Tibial artery (tissue), 4 donors: ENCODE data around the gene AKAP12.

Source experiments
- DNase-seq, 2 donors: peaks; one replicate each; pipeline ENCODE4 v3.0.0-alpha.2; 2019
- H3K27ac ChIP-seq, 2 donors: fragments of 200-600 bp; sonication (generic) in 1 of 2; 1 replicate in 1 of 2; 2 replicates in 1 of 2; pipeline ENCODE4 v1.5.1; 2018 to 2019; ENCODE audit warnings: mild to moderate bottlenecking in 1 of 2
- H3K27me3 ChIP-seq, 2 donors: fragments of 200-600 bp; sonication (generic) in 1 of 2; one replicate each; pipeline versions ENCODE4 v1.5.1 to v1.6.0; 2016 to 2019
- H3K36me3 ChIP-seq, 3 donors: fragments of 200-600 bp; sonication (generic) in 2 of 3; one replicate each; pipeline ENCODE4 v1.5.1; 2016 to 2019; ENCODE audit warnings: mild to moderate bottlenecking in 2 of 3
- H3K4me1 ChIP-seq, 4 donors: fragments of 200-600 bp; sonication (generic) in 2 of 4; 1 replicate in 3 of 4; 2 replicates in 1 of 4; pipeline ENCODE4 v1.5.1; 2016 to 2019
- H3K4me3 ChIP-seq, 2 donors: fragments of 200-600 bp; sonication (generic) in 1 of 2; 1 replicate in 1 of 2; 2 replicates in 1 of 2; pipeline ENCODE4 v1.5.1; 2018 to 2019; ENCODE audit warnings: mild to moderate bottlenecking in 2 of 2
- H3K9me3 ChIP-seq, 3 donors: fragments of 200-600 bp; sonication (generic) in 1 of 3; one replicate each; pipeline ENCODE4 v1.5.1; 2016 to 2019
- CTCF ChIP-seq, 2 experiments: fragments of 200-600 bp in 1 of 2; fragments of 450-650 bp in 1 of 2; IDR thresholded peaks; one replicate each; pipeline ENCODE4 v1.5.1; 2017 to 2019; ENCODE audit warnings: antibody characterized with exemption in 2 of 2, mild to moderate bottlenecking in 1 of 2, moderate library complexity in 1 of 2
- intact Hi-C: fragments of 100-400 bp; cut with DNase I; formaldehyde crosslinking; loops from one replicate; pipeline ENCODE4 v1.15.0; 2023; ENCODE audit warnings: low total_unique reads

The AKAP12 gene

GRCh38 chr6:151325075-151326050 is 85.6 kb downstream of the AKAP12 start:
- H3K27me3 ChIP-seq, result no peaks in the 10 kb centered on the region
- intact Hi-C loops, result loop anchor here (2.0 to 10.0 kb wide), 2 partner anchors 81 to 311 kb away; no protein-coding TSS in a partner anchor
- peak overlapping the region; percentile 63 to 70 for H3K27ac ChIP-seq
- peak overlapping the region; percentile 60 to 61 for H3K4me3 ChIP-seq
- H3K9me3 ChIP-seq, result no peaks in the 10 kb centered on the region
- DNase-seq, result peak; percentile 76 to 89
- H3K4me1 ChIP-seq, result peaks cover 5 to 24% (median 16%) of the 10 kb centered on the region in 4 donors
- H3K36me3 ChIP-seq, result no peaks in the 10 kb centered on the region
- TF ChIP-seq CTCF (IDR thresholded peaks at IDR 0.05), result peak in 1 of 2 experiments; percentile 5

GRCh38 chr6:151326116-151326825 is 86.5 kb downstream of the AKAP12 start:
- no peak for TF ChIP-seq CTCF (IDR thresholded peaks at IDR 0.05)
- Histone ChIP-seq H3K27ac (peak overlapping the region; percentile 63 to 70), H3K4me3 (peak overlapping the region; percentile 60 to 61), H3K27me3 (no peaks in the 10 kb centered on the region), H3K36me3 (no peaks in the 10 kb centered on the region), H3K4me1 (peaks cover 5 to 24% (median 16%) of the 10 kb centered on the region in 4 donors), H3K9me3 (no peaks in the 10 kb centered on the region)
- DNase-seq, result no peak
- intact Hi-C loops, result loop anchor here (10.0 kb wide), 1 partner anchor 81 kb away; no protein-coding TSS in a partner anchor

GRCh38 chr6:151327101-151327500 is 87.3 kb downstream of the AKAP12 start:
- intact Hi-C loops, result loop anchor here (10.0 kb wide), 1 partner anchor 82 kb away; no protein-coding TSS in a partner anchor

GRCh38 chr6:151330130-151330696 is 90.4 kb downstream of the AKAP12 start:
- no peaks in the 10 kb centered on the region for H3K36me3 ChIP-seq
- peaks cover 0 to 11% (median 2%) of the 10 kb centered on the region in 4 donors for H3K4me1 ChIP-seq
- intact Hi-C loops, result no loop called here
- H3K27ac ChIP-seq, result no peak overlapping the region
- no peak for TF ChIP-seq CTCF (IDR thresholded peaks at IDR 0.05)
- H3K4me3 ChIP-seq, result no peak overlapping the region
- H3K9me3 ChIP-seq, result no peaks in the 10 kb centered on the region
- H3K27me3 ChIP-seq, result no peaks in the 10 kb centered on the region
- no peak for DNase-seq

More at GRCh38 chr6:151327101-151327500, 87.3 kb downstream of the AKAP12 start:
- no peak overlapping the region for H3K4me3 ChIP-seq
- H3K9me3 ChIP-seq, result no peaks in the 10 kb centered on the region
- no peaks in the 10 kb centered on the region for H3K36me3 ChIP-seq
- no peak for DNase-seq
- H3K4me1 ChIP-seq, result peaks cover 5 to 24% (median 16%) of the 10 kb centered on the region in 4 donors
- H3K27me3 ChIP-seq, result no peaks in the 10 kb centered on the region
- H3K27ac ChIP-seq, result no peak overlapping the region
- TF ChIP-seq CTCF (IDR thresholded peaks at IDR 0.05), result no peak

- intact Hi-C loops, result loop anchor here (2.0 kb wide), 1 partner anchor 443 kb away; no protein-coding TSS in a partner anchor
- Histone ChIP-seq H3K36me3 (peaks cover 0 to under 1% (median 0%) of the 10 kb centered on the region in 3 donors), H3K9me3 (no peaks in the 10 kb centered on the region), H3K4me1 (peaks cover 0 to 3% (median 0%) of the 10 kb centered on the region in 4 donors), H3K27me3 (no peaks in the 10 kb centered on the region), H3K27ac (no peak overlapping the region), H3K4me3 (no peak overlapping the region)
- no peak for TF ChIP-seq CTCF (IDR thresholded peaks at IDR 0.05)
- DNase-seq, result no peak
These were observed 96.2 kb downstream of the AKAP12 start for GRCh38 chr6:151335930-151336329.
